Activated CD4-positive, alpha-beta T cell treated with anti-CD3 and anti-CD28 coated beads, Interleukin-2, amount 50 U/mL, for 1 hour (primary cell): ENCODE results near the gene OSER1.

Experiments used
- DNase-seq: peaks from one replicate; pipeline ENCODE4 v3.0.0-alpha.2; 2020

The OSER1 gene

GRCh38 chr20:44223721-44224120 is 13.2 kb upstream of the OSER1 start:
- no peak for DNase-seq

DNA sequence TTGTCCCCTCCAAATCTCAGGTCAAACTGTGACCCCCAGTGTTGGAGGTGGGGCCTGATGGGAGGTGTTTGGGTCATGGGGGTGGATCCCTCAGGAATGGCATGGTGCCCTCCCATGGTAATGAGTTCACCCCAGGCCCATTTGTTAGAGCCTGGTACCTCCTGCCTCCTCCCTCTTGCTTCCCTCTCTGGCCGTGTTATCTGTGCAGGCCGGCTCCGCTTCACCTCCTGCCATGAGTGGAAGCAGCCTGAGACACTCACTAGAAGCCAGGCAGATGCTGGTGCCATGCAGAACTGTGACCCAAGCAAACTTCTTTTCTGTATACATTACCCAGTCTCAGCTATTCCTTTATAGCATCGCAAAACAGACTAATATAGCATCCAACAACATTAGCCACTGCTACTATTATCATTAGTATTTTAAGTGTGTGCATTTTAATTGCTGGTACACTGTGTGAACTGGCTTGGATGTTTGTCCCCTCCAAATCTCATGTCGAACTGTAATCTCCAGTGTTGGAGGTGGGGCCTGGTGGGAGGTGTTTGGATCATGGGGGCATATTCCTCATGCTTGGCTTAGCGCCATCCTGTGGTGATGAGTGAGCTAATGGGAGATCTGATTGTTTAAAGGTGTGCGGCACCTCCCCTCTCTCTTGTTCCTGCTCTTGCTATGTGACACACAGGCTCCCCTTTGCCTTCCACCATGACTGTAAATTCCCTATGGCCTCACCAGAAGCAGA is 12.2 kb upstream of the OSER1 start:
- no peak for DNase-seq

GRCh38 chr20:44222027-44222426 is 11.5 kb upstream of the OSER1 start:
- DNase-seq: no peak

DNA sequence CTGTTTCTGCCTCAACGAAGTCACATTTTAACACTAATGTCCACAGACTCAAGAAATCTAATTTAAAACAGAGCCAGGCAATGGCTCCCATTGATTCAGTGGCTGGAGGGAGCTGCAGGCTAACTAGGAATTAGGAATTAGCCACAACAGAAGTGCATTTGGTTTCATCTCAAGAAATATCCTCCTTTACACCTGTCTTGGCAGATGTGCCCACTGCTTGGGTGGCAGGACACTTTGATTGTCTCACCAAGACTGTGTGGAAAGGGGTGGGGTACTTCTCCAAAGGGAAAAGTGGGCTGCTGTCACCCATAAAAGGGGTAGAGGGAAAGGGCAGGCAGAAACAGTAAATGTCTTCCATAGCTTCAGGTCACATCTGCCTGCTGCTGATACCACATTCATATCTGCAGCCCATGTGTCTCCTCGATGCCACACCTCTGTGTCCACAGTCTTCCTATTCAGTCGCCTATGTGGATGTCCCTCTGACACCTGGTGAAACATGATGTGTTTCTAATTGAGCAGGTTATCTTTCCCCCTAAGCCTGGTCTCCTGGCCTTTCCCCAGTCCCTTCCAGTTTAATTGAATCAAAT is 10.9 kb upstream of the OSER1 start:
- no peak for DNase-seq

GRCh38 chr20:44219791-44220190 is 9.2 kb upstream of the OSER1 start:
- DNase-seq: no peak

DNA sequence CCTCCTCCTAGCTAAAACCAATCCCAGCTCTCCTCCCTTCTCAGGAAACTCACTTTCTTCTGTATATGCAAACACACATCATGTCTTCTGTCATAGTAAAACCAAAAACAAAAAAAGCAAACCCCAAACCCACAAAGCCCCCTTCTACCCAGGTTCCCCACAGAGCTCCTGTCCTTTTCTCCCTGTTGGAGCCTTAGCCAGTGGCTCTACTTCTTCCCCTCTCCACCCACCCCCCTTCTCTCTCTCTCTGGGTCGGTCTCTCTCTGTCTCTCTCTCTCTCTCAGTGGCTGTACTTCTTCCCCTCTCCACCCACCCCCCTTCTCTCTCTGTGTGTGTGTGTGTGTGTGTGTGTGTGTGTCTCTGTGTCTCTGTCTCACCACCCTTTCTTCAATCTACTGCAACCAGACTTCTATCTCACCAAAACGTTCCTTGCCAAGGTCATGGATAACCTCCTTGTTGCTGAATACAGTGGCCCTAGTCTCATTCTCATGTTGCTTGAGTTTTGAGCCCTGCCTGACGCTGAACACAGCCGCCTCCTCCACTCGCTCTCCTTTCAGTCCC is 8.7 kb upstream of the OSER1 start:
- DNase-seq: no peak

DNA sequence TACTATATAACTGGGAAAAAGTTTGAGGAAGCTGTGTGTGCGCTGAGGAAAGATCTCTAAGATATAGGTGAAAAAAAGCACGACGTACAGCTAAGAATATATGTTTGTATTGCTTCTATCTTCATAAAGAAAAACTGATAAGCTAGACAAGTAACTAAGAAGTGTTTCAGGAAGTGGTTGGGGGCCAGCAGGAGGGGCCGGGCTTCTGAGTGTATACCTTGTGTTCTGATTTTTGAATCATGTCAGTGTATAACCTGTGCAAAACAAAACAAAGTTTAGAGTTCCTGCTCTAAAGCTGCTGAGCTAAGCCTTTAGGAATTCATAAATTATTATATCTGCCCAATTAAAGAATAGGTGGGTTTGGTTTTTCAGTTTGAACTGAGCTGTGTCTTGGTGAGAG is 7.9 kb upstream of the OSER1 start:
- DNase-seq: peak; percentile 52

DNA sequence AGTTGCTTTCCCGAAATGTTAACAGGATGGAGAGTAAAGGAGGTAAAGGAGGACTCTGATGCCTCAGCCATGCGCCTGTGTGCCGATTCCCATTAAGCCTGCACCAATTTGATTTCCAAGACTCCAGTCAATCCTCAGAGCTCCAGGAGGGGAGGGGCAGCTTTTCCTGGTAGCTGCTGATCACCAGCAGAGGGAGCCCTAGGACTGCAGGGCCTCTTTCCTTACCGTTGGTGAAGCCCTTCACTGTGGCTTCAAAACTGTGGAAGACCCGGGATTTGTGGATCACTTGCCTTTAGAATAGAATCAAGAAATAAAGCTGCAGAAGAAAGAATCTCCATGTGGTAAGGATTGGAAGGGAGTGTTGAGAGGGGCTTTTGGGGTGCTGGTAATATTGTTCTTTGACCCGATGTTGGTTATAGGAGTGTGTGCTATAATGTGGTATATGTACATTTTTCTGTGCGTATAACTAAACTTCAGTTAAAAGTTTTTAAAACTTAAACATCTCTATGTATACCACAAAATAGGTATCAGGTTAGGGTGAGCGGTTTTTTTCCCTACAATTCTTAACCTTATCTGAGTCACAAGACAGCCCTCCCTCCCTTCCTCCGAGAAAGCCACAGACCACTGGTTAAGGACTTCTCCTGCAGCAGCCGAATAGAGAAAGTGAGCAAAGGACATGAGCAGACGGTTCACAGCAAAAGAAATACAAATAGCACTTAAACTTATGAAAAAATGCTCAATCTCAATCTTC is 6.9 kb upstream of the OSER1 start:
- peak; percentile 60 for DNase-seq

- peak; percentile 76 for DNase-seq
These were observed 4.6 kb upstream of the OSER1 start for GRCh38 chr20:44215125-44215524.

- DNase-seq: no peak
These were observed 2.2 kb upstream of the OSER1 start for GRCh38 chr20:44212792-44213191.

DNA sequence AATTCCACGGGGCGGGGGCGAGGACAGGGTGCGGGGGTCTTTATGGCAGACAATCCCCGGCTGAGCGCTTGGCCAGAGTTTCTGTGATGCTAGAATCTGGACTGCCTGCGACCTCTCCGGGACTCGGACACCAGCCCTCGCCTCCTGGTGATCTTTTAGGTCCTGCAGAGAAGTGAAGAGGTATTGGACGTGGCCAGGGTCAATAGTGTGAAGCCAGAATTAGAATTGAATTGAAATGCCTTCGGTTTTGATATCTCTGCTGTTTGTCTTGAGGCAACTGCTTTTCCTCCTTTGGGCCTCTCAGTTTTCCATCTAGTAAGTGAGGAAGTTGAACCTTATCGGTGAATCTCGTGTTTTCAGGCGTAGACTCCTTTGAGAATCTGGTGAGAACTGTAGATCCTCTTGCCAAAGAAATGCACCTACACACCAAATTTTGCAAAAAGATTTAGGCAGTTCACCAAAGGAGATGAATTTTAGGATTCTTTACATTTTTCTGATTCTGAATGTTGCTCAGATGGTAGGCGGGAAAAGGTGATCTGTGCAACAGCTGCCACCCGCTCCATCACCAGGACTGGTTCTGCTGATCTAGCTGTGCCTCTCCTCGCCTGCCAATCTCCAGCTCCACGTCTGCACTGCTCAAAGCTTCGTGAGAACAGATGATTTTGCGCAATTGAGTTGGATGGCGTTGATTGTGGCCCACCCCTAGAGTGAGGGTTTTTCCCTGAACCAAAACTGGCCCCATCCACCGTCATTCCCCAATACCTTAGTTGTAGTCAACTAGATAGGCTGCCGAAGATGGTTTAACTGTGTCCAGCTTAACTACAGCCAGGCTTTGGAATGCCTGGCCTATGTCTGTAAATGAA is 837 bp upstream of the OSER1 start:
- DNase-seq: no peak

DNA sequence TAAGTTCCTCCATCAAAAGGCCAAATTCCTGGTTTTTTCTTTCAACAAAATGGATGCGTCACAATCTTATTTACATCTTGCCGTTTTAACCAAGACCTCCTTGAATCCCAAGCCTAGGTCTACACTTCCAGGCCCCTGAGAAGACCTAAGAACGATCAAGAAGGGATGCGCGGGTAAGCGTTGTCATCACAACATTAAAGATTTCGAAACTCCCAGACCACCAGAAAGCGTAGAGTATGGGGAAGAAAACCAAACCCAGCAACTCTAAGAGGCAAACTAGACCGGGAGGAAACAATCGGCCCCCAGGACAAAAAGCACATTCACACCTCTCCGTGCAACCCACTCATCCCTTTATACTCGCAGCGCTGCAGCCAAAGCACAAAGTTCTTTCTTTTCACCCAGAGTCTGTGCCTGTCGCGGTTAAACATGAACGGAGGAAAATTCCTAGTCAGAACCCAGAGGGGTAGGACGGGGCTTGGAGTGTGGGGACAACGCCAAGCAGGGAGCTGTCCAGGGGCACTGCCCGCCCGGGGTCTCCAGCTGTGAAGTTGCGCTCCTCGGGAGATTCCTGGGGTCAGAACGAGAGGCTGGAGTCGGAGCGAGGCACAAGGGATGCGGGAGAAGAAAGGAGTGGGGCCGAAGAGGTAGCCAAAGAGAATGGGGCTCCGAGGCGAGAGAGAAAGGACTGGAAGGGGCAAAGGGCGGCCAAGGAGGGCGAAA is 725 bp downstream of the OSER1 start:
- no peak for DNase-seq

DNA sequence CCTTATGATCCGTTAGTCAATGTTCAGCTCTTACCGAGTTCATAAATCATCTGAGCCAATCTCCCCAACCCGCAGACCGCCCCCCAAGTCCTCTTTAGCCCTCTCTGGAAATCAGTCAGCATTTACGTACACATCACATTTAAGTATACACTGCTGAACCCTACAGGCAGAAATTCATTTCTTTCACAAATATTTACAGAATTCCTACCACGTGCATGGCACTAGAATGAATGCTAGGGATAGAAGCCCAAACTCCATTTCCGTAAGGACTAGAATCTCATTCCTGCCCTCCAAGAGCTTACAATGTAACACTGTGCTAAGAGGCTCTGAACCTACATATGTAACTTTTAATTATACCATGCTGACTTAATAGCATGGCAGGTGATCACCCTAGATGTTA is 1.8 kb downstream of the OSER1 start:
- no peak for DNase-seq

- DNase-seq: no peak
These were observed 2.4 kb downstream of the OSER1 start for GRCh38 chr20:44208165-44208564.

GRCh38 chr20:44207126-44207723 is 3.3 kb downstream of the OSER1 start:
- no peak for DNase-seq

- DNase-seq: no peak
These were observed 4.4 kb downstream of the OSER1 start for GRCh38 chr20:44206132-44206531.

DNA sequence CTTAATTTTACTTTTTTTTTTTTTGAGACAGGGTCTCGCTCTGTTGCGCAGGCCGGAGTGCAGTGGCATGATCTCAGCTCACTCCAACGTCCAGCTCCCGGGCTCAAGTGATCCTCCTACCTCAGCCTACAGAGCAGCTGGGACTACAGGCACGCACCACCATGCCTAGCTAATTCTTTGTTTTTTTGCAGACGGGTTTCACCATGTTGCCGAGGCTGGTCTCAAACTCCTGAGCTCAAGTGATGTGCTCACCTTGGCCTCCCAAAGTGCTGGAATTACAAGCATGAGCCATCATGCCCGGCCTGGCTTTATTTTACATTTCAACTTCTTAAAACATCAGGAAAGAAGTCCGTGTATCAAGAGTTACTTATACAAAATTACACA is 5.7 kb downstream of the OSER1 start:
- DNase-seq: no peak

- DNase-seq: no peak
These were observed 6.3 kb downstream of the OSER1 start for GRCh38 chr20:44204156-44204831.

DNA sequence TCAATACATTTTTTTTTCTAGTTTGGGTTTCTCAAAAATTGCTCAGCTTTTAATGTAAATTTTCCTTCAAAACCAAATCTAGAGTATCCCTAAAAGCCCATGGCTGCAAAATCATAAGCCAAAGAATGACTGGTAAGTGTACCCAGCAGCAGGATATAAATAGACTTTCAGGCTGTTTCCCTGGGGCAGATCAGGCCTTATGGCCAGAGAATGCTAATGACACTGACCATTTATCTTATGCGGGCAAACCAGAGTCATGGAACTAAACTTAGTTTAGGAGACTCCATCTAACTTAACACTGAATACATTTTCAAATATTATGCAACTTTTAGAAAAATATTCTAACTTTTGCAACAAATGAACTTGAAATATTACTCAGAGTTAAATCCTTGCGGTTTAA is 7.4 kb downstream of the OSER1 start:
- DNase-seq: no peak

- no peak for DNase-seq
These were observed 9.6 kb downstream of the OSER1 start for GRCh38 chr20:44200983-44201382.

GRCh38 chr20:44200371-44200770 is 10.2 kb downstream of the OSER1 start:
- DNase-seq: no peak
